NCI-H446 (cell line): Measurements from ENCODE around the gene FAM156B.
"Not testable (repeated sequence)": the region's sequence is repeated elsewhere in the genome, so short reads cannot be mapped to it uniquely, and the experiment has no call there.

Experiments
- DNase-seq, 2 experiments: peaks; one replicate each; lab custom pipeline; 2025; lab: John Stamatoyannopoulos, UW

The FAM156B gene, protein sequence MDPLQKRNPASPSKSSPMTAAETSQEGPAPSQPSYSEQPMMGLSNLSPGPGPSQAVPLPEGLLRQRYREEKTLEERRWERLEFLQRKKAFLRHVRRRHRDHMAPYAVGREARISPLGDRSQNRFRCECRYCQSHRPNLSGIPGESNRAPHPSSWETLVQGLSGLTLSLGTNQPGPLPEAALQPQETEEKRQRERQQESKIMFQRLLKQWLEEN

DNA sequence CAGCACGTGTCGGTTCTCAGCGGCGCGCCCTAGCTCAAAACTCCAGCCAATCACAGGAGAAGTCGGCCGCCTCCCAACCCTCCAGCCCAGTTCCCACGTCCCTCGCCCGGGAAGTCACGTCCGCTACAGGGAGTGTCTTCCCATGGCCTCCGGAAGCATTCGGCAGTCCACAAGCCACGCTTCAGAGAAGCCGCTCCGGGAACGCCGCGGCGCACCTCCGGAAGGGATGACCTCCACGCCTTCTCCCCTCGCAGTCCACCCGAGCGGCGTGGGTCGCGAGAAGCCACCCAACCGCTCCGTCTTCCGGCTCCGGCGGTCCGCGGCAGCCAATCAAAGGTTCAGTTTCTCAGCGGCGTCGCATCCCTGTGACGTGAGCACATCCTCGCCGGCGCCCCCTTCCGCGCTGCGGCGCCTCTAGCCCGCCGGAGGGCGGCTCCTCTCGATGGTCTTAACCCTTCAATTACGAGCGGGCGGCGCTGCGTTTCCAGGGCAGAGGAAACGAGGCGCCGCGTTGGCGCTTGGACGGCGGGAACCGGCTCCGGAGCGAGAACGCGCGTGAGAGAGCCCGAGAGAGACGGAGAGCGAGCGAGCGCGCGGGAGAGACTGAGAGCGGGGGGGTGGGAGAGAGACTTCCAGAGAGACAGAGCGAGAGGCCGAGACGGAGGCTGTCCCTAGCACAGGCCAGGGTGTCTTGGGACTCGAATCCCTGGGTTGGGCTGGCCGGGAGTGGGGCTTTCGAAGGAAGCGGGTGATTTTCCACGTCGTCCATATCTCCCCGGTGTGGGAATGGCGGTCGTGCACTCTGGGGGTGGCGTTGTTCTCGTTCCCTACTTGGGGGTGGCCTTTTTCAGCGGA lies at the start of gene FAM156B:
Gene FAM156B, plus strand, starts transcription at position 476 of the 855 bp plus-strand sequence. CDS start 9,896 bp downstream, outside the sequence.
- DNase-seq, result not testable (repeated sequence)

DNA sequence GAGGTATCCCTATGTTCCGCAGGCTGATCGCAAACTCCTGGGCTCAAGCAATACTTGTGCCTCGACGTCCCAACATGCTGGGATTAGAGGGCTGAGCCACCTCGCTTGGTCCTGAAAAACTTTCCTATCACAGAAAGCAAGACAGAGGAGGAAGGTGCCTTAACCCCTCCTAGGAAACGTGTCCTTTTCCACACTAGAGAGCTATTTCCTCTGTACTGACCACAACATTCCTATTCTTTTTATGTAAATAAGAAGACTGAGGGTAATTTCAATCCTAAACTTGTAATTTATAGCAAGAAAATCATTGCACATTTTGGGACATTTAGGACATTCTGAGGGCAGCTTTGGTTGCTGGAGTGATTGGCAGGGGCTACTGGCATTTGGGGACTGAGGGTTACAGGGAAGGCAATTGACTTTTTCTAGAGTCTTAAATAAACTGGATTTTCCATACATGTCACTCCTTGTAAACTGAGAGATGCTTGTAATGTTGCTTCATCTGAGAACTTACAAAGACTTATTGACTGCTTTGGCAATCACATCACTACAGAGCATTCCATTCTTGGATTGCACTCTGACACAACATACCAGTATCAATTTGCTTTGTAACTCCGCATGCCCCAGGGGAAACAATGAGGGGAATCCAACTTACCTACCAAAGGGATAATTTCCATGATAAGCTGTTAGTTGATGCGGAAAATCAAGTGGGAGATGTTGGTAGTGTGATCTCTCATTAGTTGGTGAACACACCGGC lies 44.8 kb upstream of the FAM156B start:
- DNase-seq, result no peak

DNA sequence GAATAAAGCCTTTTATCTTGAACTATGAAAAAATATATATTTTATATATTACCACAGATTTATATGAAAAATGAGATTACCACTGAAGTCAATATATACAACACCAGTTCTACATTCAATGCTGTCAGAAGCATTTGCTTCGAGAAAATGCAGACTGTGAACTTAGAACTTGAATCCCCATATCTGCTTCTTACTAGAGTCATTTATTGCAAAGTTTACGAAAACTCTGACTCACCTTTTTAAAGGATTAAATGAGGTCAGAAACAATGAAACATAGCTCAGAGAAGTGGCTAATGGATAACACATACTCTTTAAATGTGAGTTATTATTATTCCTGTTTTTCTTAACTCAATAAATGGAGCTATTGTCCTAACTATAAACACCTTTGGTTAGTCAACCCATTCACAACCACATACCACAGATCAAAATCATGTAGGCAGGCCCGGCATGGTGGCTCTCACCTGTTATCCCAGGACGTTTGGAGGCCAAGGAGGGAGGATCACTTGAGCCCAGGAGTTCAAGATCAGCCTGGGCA lies 40.1 kb upstream of the FAM156B start:
- DNase-seq, result not testable (repeated sequence)

DNA sequence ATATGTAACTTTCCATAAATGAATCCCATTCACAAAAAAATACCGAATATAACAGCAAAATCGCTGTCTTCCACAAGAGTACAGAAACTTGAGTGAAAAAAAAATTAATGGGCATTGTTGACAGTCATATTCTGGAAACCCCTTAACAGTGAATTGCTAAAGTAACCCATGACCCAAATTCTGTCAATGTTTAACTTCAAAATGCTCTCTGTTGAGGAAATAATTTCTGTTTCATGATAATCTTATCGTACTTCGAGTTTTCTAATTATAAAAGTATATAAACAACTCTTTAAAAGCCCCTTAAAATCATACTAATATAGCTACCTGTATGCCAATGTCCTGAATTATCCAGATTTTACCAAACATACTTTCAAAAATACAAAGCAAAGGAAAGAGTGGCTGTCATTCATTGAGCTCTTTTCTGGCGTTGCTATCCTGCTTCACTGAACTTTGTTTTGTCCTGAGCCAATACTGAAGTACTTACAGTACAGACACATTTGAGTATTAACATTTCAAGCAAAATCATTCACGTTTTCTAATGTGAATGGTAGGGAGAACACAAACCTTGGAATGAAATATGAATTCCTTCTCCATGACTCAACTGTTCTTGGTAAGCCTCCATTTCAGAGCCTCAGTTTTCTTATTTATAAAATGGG lies 31.7 kb upstream of the FAM156B start:
- DNase-seq, result no peak

DNA sequence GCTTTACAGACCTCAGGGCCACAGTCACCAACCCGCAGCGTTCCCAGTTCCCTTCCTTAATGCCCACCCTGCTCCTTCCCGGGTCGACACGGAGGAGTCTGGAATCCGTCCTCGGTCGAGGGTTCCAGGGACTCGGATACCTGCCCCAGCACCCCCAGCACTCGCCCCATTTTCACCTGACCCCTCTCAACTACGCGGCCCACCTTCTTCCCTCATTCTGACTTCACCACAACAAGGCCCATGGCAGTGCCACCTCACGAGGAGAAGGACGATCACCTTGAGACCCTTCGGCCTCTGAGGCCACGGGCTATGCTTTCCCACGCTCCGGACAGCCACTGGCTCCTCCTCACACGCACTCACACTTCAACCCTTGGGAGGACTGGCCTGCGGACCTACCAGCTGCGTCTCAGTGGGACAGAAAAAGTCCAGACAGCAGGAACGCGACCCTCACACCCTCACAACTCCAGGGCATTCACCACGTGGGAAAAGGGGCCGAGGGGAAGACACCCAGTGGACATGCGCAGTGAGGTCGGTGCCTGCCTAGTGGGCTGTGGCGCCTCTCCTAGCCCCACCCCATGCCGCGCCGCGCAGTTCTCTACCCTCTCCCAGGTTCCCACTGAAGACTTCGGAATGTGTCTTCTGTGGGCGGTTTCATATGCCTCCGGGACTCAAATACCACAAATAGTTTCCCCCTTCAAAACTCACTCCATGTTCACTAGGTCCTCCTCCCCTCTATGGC lies 29.4 kb upstream of the FAM156B start, which contains the start of gene XAGE3:
Gene XAGE3, minus strand, starts transcription at position 474 of the 739 bp plus-strand sequence. CDS start 950 bp downstream, outside the sequence.
- no peak for DNase-seq

DNA sequence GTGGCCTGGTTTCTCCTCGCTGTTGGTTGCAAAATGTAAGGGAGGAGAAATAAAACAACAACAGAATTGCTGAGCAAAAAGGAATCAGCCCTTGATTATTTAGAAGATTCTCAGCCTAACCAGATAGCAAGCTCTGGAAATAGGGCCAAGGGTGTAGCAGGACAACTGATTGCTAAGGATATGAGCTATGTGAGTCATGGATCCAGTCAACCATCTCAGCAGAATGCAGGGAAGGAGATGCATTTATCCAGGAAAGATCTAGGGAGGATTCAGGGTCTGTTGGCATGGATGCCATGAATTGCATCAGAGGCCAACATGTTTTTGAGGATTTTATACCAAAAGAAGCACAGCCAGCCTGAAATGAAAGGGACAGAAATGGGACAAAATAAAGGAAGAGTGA lies 27.1 kb upstream of the FAM156B start:
- no peak for DNase-seq

DNA sequence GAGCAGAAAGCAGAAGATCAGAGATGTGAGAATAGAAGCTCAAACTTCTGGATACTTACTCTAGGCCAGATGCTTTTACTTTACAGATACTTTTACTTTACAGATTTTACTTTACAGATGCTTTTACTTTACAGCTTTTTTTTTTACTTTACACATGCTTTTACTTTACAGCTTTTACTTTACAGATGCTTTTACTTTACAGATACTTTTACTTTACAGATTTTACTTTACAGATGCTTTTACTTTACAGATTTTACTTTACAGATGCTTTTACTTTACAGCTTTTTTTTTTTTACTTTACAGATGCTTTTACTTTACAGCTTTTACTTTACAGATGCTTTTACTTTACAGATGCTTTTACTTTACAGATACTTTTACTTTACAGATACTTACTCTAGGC lies 23.3 kb upstream of the FAM156B start:
- not testable (repeated sequence) for DNase-seq

DNA sequence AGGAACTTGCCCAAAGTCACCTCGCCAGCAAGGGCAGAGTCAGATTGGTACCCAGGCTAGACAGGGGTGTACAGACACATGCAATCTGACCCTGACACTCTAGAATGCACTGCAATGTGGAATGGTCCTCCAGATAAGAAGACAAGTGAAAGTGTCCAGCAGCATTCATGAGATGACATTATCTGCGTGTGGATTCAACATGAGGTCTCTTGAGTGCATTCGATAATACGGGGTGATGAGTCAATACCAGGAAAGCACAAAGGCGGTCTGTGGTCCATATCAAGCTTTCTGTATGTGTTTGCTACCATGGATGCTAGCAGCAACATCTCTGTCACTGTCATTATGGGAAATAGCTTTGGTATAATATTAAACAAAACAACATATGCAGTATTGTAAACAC lies 22.5 kb upstream of the FAM156B start:
- no peak for DNase-seq

DNA sequence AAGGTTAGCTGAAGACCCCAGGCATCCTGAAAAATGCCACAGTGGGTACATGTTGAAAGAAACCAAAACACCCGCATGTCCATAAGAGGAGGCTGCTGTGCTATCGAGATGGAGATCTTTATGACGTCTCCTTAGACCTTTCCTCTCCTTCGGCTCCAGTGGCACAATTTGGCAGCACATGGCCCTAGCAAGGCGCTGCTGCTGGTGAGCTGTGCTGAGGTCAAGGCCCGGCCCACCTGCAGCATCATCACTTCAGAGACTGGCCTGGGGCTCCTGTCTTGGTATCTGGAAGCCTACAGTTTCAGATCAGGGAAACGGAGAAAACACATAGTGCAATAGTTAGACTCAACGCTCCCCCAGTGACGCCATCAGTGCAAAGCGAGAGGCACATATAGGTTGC lies 21.7 kb upstream of the FAM156B start:
- not testable (repeated sequence) for DNase-seq

DNA sequence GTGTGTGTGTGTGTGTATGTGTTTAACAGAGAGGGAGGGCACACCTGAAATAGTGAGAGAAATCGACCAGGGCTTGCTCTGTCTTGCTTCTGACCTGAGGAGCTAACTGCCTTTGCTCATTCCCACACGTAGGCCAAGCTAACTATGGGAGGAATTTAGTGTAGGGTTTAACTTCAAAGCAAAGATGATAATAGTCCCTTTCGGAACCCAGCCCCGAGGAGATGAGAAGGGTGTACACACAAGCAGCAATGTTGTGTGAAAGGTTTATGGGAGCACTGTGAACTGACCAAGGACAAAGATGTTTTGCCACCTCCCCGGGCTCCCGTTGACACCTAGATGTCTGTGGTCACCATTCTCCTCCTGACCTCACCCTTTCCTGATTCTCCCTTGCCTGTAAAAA lies 20.7 kb upstream of the FAM156B start:
- not testable (repeated sequence) for DNase-seq

DNA sequence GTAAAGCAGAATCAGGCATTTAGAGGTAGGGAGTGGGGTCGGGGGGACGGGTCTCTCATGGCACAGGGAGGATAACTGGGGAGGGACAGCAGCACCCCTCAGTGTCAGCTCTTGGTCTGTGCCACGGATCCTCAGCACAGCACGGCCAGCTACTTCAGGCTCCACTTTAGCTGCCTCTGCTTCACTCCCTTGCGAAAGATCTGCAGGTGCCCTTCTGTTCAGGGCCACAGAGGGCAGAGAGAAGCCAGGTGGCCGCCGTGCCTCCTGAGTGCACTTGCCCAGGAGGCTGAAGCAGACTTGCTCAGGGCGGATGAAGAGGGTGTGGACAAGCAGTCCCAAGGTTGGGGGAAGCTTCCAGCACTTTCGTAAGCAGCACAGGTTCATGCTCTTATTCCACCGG lies 9.7 kb upstream of the FAM156B start:
- DNase-seq, result not testable (repeated sequence)

DNA sequence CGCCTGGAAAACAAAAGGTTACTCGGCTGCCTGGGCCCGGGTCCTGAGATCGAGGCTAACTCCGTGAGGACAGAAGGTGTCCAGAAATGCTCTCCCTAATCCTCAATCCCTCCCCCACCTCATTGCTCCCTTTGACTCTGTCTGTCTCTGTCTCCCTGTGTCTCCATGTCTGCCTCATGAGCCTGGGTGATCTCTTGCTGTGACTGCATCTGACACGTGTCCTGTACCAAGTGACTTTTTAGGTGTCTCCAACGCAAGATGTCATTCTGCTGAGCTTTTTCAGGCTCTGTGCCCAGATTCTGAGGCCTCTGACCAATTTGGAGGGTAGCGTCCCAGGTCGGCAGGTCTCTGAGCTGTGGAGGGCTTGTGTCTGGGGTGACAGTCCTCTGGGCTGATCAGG lies 9.0 kb upstream of the FAM156B start:
- DNase-seq, result not testable (repeated sequence)

DNA sequence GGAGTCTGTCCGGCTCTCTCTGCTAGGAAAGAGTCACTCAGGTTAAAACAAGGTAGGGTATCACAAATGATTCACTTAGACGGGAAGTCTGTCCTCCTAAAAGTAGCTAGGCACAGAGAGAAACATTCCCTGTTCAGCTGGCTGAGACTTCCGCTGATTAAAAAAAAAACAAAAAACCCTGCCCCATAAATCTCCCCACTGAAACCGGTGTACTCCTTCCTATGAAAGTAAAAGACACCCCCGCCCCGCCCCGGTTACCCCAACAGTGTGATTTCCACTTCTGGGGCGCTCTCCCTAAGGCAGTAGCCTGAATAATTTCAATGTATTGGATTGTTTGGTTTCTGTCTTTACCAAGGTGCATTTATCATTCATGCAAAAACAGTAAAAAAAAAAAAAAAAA lies 692 bp upstream of the FAM156B start:
- DNase-seq, result not testable (repeated sequence)

DNA sequence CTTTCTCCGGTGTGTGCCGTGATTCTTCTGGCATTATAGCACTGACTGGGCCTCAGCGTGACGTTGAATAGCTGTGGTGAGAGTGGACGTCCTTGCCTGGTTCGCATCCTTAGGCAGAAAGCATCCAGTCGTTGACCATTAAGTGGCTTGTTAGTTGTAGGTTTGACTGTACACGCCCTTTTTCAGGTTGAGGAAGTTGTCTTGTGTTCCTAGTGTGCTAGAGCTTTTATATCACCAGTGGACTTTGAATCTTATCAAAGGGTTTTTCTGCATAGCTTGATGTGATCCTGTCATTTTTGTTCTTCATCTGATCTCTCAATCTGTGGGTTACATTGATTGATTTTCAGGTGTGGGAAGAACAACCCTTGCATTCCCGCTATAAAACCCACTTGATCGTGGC lies 8.4 kb downstream of the FAM156B start:
- not testable (repeated sequence) for DNase-seq

DNA sequence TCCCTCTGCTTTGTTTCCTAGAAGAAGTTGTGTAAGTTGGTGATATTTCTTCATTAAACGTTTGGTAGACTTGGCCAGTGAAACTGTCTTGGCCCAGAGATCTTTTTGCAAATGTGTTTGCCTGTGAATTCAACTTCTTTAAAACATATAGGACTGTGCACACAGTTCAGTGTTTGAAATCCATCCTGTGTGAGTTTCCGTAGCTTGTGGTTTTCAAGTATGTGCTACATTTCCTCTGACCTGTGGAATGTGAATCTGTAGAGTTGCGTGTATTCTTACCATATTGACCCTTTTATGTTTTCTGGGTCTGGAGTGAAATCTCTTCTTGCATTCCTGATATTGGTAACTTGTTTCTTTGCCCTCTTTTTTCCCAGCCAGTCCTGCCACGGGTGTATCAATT lies 8.9 kb downstream of the FAM156B start:
- DNase-seq, result not testable (repeated sequence)

DNA sequence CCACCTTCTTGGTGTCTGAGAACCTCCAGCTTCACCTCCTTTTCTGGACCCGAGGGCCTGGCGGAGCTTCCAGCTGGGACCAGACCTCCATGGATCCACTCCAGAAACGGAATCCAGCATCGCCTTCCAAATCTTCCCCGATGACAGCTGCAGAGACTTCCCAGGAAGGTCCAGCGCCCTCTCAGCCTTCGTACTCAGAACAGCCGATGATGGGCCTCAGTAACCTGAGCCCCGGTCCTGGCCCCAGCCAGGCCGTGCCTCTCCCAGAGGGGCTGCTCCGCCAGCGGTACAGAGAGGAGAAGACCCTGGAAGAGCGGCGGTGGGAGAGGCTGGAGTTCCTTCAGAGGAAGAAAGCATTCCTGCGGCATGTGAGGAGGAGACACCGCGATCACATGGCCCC lies 10.0 kb downstream of the FAM156B start:
- DNase-seq, result not testable (repeated sequence)

DNA sequence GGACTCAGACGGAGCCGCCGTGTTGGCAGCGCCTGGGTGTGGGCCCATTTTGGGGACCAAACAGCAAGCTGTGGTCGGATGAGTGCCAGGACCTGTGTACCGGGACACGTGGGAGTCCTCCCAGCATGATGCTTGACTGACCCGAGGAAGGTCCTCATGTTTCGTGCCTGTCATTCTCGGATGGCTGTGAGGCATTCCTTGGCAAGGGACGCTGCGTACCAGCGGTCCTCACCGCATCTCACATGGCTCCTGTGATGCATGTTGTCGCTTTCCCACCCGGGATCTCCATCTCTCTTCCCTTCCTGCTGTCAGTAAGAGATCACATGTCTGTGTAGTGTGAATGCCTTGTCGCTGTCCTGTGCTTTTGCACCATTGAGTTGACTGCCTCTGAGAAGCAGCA lies 10.8 kb downstream of the FAM156B start:
- not testable (repeated sequence) for DNase-seq

DNA sequence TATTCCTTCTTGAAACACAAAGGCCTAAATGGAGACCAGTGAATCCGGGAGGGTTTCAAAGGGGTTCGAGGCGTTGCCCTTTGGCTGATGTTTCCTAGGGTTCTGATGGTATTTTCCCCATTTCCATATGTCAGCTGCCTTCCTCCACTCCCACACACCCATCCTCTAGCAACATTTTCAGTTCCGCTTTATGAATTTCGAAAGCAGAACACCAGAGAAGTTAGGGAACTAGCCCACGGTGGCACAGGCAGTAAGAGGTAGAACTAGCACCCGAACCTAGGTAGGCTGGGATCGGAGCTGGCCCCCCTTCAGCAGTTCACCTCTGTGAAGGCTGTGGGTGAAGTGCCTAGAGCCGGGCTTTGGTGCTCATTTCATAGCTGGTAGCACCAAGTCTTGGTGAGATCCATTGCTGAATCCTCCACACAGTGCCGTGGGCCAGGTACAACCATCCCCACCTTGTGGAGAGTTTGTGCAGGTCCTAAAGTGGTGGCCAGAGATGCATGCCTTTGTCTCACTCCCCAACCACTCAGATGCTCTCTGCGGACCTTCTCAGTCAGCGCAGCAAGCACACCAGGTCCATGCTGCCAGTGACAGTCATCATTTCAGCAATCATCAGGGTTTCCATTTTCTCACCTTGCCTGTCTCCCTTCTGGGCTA lies 12.3 kb downstream of the FAM156B start:
- not testable (repeated sequence) for DNase-seq

DNA sequence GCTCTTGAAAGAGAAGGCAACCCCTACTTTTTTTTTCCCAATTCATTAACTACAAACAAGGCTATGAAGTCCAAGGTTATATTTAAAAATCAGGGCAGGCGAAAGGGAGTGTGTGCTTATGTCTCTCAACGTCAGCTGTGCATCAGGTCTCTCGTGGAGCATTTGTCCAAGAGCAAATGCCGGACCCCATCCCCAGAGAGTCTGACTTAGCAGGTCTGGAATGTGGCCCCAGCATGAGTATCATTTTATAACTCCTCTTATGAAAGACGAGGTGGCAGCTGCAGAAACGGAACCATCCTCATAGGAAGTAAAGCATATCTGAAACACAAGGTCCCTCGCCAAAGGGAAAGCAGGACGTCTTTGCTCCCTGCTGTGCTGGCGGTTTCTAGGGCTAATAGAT lies 16.6 kb downstream of the FAM156B start:
- DNase-seq, result not testable (repeated sequence)

DNA sequence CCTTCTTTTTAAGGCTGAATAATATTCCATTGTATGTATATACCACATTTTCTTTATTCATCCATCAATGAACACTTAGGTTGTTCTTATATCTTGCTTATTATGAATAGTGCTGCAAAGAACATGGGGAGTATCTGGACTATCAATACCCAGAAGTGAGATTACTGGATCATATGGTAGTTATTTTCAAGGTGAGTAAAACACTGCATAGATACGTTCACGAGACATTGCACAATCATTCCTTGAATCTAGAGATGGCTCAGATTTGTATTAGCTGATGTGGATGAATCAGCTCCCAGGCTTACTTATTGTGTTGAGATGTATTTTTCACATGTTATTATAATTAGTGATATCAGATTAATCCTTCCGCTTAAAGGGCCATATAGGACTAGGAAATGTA lies 17.6 kb downstream of the FAM156B start:
- DNase-seq, result not testable (repeated sequence)
